DND-41 (cell line): Measurements from ENCODE around the gene RSBN1L.

Experiments used
- EZH2 ChIP-seq: IDR thresholded peaks from 3 replicates; pipeline ENCODE4 v1.6.1; 2012; ENCODE audit warnings: borderline replicate concordance, low read depth, mild to moderate bottlenecking, moderate library complexity, low read length, inconsistent platforms; ENCODE audit not compliant: severe bottlenecking
- TF ChIP-seq, protein P1 (sequence below): IDR thresholded peaks from 2 replicates; pipeline ENCODE4 v1.5.1; 2012; ENCODE audit warnings: borderline replicate concordance, low read length, moderate library complexity, mild to moderate bottlenecking; ENCODE audit not compliant: poor library complexity, severe bottlenecking; ENCODE audit errors: extremely low read depth

DNA sequence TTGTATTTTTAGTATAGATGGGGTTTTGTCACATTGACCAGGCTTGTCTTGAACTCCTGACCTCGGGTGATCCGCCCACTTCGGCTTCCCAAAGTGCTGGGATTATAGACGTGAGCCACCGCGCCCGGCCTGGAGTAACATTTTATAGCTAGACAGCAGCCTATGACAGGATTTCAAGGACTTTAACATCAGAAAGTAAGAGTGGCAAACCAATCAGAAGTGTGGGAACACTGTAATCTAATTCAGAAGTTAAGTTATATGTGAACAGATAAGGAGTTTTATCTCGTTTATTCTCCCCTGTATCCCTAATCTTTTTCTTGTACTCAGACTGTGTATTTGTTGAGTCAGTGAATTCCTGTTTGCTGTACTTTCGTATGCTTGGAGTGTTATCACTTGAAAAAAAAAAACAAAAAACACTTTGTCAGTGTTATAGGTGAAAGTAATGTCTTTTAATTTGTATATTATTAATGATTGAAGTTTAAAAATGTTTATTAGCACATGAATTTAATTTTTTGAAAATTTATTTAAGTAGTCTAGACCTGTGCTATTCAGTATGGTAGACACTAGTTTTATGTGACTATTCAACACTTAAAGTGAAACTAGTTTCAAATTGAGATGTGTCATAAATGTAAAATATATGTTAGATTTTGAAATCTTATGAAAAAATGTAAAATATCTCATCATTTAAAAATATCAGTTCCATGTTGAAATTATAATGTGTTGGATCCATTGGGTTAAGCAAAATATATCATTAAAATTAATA lies 38.6 kb downstream of the RSBN1L start:
- TF ChIP-seq, protein P1, sequence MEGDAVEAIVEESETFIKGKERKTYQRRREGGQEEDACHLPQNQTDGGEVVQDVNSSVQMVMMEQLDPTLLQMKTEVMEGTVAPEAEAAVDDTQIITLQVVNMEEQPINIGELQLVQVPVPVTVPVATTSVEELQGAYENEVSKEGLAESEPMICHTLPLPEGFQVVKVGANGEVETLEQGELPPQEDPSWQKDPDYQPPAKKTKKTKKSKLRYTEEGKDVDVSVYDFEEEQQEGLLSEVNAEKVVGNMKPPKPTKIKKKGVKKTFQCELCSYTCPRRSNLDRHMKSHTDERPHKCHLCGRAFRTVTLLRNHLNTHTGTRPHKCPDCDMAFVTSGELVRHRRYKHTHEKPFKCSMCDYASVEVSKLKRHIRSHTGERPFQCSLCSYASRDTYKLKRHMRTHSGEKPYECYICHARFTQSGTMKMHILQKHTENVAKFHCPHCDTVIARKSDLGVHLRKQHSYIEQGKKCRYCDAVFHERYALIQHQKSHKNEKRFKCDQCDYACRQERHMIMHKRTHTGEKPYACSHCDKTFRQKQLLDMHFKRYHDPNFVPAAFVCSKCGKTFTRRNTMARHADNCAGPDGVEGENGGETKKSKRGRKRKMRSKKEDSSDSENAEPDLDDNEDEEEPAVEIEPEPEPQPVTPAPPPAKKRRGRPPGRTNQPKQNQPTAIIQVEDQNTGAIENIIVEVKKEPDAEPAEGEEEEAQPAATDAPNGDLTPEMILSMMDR, result no peak
- TF ChIP-seq EZH2, result no peak
